Activated T-cell treated with anti-CD3 and anti-CD28 coated beads for 24 hours (primary cell): Measurements from ENCODE around the gene ZNF516.

ENCODE experiments used
- DNase-seq: peaks from one replicate; pipeline ENCODE4 v3.0.0-alpha.2; 2020; ENCODE audit warnings: low read depth

Gene ZNF516

GRCh38 chr18:76335859-76336640 lies 159.0 kb downstream of the ZNF516 start:
- no peak for DNase-seq

DNA sequence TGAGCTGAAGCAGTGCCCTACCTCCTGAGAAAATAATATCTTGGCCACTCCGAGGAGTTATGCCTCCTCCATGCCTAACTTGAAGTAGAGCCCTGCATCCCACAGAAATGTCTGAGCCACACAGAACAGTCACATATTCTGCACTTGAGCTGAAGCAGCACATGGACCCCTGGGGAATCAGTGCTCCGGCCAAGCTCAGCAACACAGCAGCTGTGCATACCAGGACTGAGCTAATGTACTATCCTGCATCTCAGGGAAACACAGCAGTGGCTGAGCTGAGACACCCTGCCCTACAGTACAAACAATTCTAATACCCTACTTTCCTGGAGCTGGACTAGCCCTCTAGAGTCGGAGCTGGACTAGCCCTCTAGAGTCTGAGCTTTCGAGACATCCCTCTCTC lies 166.9 kb downstream of the ZNF516 start:
- DNase-seq: no peak

GRCh38 chr18:76323891-76324290 lies 171.2 kb downstream of the ZNF516 start:
- DNase-seq: no peak

DNA sequence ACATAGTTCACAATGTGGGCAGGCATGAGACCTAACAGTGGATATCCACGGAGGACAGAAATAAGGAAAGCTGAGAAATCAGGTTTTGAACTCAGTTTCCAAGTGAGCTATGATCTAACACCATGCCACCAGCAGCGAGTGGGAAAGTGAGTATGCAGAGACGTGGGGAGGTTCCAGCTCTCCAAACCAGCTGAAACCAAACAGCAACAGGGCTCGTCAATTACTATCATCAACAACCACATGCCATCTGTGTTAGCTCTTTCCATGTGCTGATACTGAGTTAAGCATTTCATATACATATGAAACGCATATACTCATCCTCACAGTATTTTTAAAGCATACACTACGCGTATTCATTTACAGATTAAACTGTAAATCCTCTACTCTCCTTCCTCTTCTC lies 172.4 kb downstream of the ZNF516 start:
- DNase-seq: no peak

DNA sequence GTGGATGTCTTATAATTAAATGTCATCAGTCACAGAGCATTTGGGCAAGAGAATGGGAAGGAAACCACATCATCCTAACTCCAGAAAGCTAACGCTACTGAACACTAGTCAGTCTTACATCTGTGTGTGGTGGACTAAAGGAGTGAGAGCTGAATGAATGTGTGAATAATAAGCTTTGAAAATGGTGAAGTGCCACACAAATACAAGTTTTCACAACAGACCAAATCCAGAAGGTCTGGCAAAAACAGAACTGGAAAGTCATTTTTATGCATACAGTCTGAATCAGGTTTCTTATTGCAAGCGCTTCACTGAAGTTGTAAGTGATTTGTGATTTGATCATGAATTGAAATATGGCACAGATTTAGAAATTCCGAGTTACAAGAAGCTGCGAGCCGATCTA lies 175.7 kb downstream of the ZNF516 start:
- DNase-seq: no peak

DNA sequence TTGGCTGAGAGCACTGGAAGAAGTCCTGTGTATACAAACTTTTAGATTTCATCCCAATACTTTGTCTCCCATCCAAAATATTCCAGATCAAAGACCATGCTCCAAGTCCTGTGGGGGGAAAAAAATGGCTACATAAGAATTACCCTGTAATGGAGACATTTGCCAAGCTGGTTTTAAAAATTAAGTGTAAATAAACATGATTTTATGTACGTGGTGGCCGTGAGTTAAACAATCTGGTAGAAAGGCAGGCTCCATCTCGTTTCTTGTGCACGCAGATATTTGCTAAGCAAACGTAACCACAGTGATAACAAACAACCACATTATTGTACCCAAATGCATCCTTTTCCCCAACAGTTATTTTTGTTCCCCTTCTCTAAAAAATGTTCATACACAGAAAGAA lies 176.4 kb downstream of the ZNF516 start:
- DNase-seq: no peak

DNA sequence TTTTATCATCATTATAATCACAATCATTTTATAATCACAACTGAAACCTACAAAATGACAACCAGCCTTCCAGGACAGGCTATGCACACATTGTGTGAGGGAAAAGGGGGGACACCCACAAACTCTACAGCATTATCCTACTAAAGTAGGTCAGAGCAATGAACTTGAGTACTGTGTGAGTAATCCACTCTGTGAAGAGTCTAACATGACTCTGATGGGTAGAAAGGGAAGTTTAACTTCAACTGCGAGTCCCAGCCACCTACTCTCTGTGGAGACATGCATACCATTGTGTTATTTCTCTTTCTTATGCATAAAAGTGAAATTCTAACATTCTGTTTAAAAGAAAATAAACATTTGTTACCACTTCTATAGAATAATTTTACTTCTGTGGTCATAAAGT lies 177.9 kb downstream of the ZNF516 start:
- no peak for DNase-seq

DNA sequence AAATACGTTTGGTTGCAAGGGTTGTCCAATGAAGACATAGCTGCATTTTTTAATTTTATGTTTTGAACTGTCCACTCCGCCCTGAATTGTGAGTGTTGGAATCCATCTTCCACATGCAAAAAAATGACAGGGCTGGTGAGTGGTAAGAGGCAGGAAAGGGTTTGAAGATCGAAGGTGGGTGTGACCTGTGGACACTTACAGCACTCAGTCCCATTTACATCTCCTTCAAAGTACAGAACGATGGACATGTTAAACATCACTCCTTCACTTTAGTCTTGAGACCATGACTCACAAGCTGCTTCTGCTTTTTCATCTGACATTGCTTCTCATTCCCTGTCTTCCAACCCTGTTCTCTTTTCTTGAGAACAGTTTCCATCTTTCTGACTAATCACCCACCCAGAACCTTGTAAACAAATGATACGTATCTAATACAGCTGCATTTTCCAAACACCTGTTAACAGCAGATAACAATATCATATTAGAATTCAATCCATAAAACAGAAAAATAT lies 179.3 kb downstream of the ZNF516 start:
- DNase-seq: no peak

- no peak for DNase-seq
Observed at GRCh38 chr18:76314496-76314895, 180.5 kb downstream of the ZNF516 start.

DNA sequence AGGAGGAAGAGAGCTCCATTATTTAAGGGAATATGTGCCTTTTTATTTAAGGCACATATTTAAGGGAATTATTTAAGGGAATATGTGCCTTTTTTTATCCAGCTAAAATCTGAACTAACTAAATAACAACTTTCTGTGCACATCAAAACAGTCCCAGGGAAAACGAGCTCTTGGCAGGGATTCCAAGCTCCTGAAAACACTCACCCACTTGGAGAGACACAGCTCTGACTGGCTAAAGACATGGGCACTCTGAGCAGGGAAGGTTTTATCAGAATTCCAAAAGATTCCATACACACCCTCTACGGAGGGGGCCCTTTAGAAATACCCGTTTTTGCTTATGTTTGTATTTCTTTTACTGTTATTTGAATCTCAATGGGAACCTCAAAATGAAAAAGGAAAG lies 181.0 kb downstream of the ZNF516 start:
- DNase-seq: no peak
